HepG2 (cell line): Measurements from ENCODE around the gene SLCO2A1. TPM values are rescaled to one million over a fixed set of nuclear protein-coding genes. Genes with fewer than 3 reads are reported as not detected.

Experiments
- ATF5 ChIP-seq: sonication (generic); formaldehyde crosslinking; IDR thresholded peaks from 2 replicates; pipeline ENCODE4 v1.4.0; 2020; ENCODE audit warnings: mild to moderate bottlenecking, low read depth, missing genetic modification reagents
- CEBPB ChIP-seq: IDR thresholded peaks from 2 replicates; pipeline ENCODE4 v1.6.1; 2011; ENCODE audit warnings: low read depth, low read length, improper control_type of control experiment, borderline replicate concordance
- EP300 ChIP-seq, 3 experiments: sonication (generic) in 1 of 3; formaldehyde crosslinking in 1 of 3; IDR thresholded peaks; 2 replicates each; pipeline versions ENCODE4 v1.5.1 to v1.6.1; 2011 to 2020; ENCODE audit warnings: low read depth in 2 of 3, low read length in 2 of 3, borderline replicate concordance in 1 of 3, improper control_type of control experiment in 1 of 3, mild to moderate bottlenecking in 1 of 3, missing genetic modification reagents in 1 of 3, moderate library complexity in 1 of 3
- GMEB1 ChIP-seq: sonication (generic); formaldehyde crosslinking; IDR thresholded peaks from 2 replicates; pipeline ENCODE4 v1.5.1; 2020; ENCODE audit warnings: missing genetic modification reagents, mild to moderate bottlenecking, borderline replicate concordance
- GZF1 ChIP-seq: sonication (generic); formaldehyde crosslinking; IDR thresholded peaks from 2 replicates; pipeline ENCODE4 v1.5.1; 2020; ENCODE audit warnings: mild to moderate bottlenecking, missing genetic modification reagents
- JUNB ChIP-seq: sonication (generic); formaldehyde crosslinking; IDR thresholded peaks from 2 replicates; pipeline ENCODE4 v1.8.0; 2022; ENCODE audit warnings: missing genetic modification reagents, mild to moderate bottlenecking, borderline replicate concordance
- JUND ChIP-seq: sonication (generic); formaldehyde crosslinking; IDR thresholded peaks from 2 replicates; pipeline ENCODE4 v1.8.0; 2022; ENCODE audit warnings: mild to moderate bottlenecking, missing genetic modification reagents
- MED1 ChIP-seq: sonication (generic); formaldehyde crosslinking; IDR thresholded peaks from 2 replicates; pipeline ENCODE4 v1.4.0; 2020; ENCODE audit warnings: missing genetic modification reagents
- MXD3 ChIP-seq: IDR thresholded peaks from 2 replicates; pipeline ENCODE4 v1.6.1; 2016; ENCODE audit warnings: mild to moderate bottlenecking, missing biosample characterization, missing genetic modification reagents
- RARA ChIP-seq: IDR thresholded peaks from 2 replicates; pipeline ENCODE4 v1.6.1; 2016; ENCODE audit warnings: missing genetic modification reagents, missing compliant biosample characterization
- RFX5 ChIP-seq: IDR thresholded peaks from 2 replicates; pipeline ENCODE4 v1.6.1; 2011; ENCODE audit warnings: low read depth, low read length, improper control_type of control experiment
- TFDP2 ChIP-seq: sonication (generic); formaldehyde crosslinking; IDR thresholded peaks from 2 replicates; pipeline ENCODE4 v1.4.0; 2020; ENCODE audit warnings: missing genetic modification reagents
- U2AF1 ChIP-seq: fragments of 200-400 bp; formaldehyde crosslinking; optimal IDR thresholded peaks from 2 replicates; pipeline ENCODE3; 2017; ENCODE audit warnings: mild to moderate bottlenecking, low read depth, low read length
- ZBTB33 ChIP-seq: sonication (generic); formaldehyde crosslinking; IDR thresholded peaks from 2 replicates; pipeline ENCODE4 v1.4.0; 2020; ENCODE audit warnings: missing genetic modification reagents
- ZBTB34 ChIP-seq: sonication (generic); formaldehyde crosslinking; IDR thresholded peaks from 2 replicates; pipeline ENCODE4 v1.8.0; 2022; ENCODE audit warnings: mild to moderate bottlenecking, missing genetic modification reagents
- ZNF263 ChIP-seq: sonication (generic); formaldehyde crosslinking; IDR thresholded peaks from 2 replicates; pipeline ENCODE4 v1.4.0; 2020; ENCODE audit warnings: missing genetic modification reagents
- ZNF614 ChIP-seq: IDR thresholded peaks from 2 replicates; pipeline ENCODE4 v1.6.1; 2018; ENCODE audit warnings: missing biosample characterization, missing genetic modification reagents, inconsistent platforms, borderline replicate concordance
- ZNF770 ChIP-seq: sonication (generic); formaldehyde crosslinking; IDR thresholded peaks from 2 replicates; pipeline ENCODE4 v1.5.0; 2020; ENCODE audit warnings: mild to moderate bottlenecking, missing genetic modification reagents
- ZNF790 ChIP-seq: sonication (generic); formaldehyde crosslinking; IDR thresholded peaks from 2 replicates; pipeline ENCODE4 v1.8.0; 2022; ENCODE audit warnings: missing genetic modification reagents, mild to moderate bottlenecking, borderline replicate concordance
- polyA plus RNA-seq, 8 experiments: library from polyadenylated mRNA; depleted of rRNA in 3 of 8; stranded (reverse) in 7 of 8; unstranded in 1 of 8; fragments of >200 nt; fragmentation: Illumina TruSeq in 4 of 8; extraction: Trizol in 4 of 8; gene quantifications; 2 replicates each; pipeline versions ENCODE4 v1.2.1 to v1.2.3, GENCODE V29; 2011 to 2016; ENCODE audit warnings: low read depth in 4 of 8, missing spikeins in 1 of 8, mixed read lengths in 1 of 8; ENCODE audit not compliant: insufficient read depth in 1 of 8
- total RNA-seq, 5 experiments: library from RNA; depleted of rRNA; stranded (reverse); fragments of >200 nt; fragmentation: Illumina TruSeq; extraction: Trizol; gene quantifications; 2 replicates each; pipeline ENCODE4 v1.2.3, GENCODE V29; 2016; ENCODE audit warnings: low read depth in 1 of 5

SLCO2A1 gene
- total and polyA plus RNA-seq, 2 of the 13 experiments (the other 11 are each of a cell fraction or from before 2014, with no cell fraction given): 0.04 TPM; not detected in 1

- no peak for TF ChIP-seq TFDP2 (CRISPR knock-in tag)
- TF ChIP-seq ZNF790 (CRISPR knock-in tag): no peak
- TF ChIP-seq ATF5: no peak
- peak; percentile 43; the same call in 1 of the 2 replicates for TF ChIP-seq MED1
- TF ChIP-seq GMEB1 (CRISPR knock-in tag): no peak
- TF ChIP-seq U2AF1: no peak
- no peak for TF ChIP-seq ZBTB33 (CRISPR knock-in tag)
- TF ChIP-seq CEBPB: no peak
- no peak for TF ChIP-seq ZNF770 (CRISPR knock-in tag)
- no peak for TF ChIP-seq GZF1 (CRISPR knock-in tag)
- no peak for TF ChIP-seq ZNF614 (CRISPR knock-in tag)
- no peak for TF ChIP-seq ZBTB34
- TF ChIP-seq JUNB (CRISPR knock-in tag): no peak
- TF ChIP-seq RFX5: no peak
- no peak for TF ChIP-seq EP300 (IDR thresholded peaks at IDR 0.05; ENCODE audit: low read depth in 2 of 2, low read length in 2 of 2)
- TF ChIP-seq EP300 (CRISPR knock-in tag; IDR thresholded peaks at IDR 0.05; ENCODE audit: borderline replicate concordance): no peak
- TF ChIP-seq MXD3: no peak
- peak; percentile 94 for TF ChIP-seq ZNF263 (CRISPR knock-in tag)
- TF ChIP-seq RARA (CRISPR knock-in tag): peak; percentile 45; the same call in 1 of the 2 replicates
- TF ChIP-seq JUND (CRISPR knock-in tag): no peak
Measured at GRCh38 chr3:134039161-134039862, 9.6 kb upstream of the SLCO2A1 start (continued).
